Mononuclear cell (primary cell): ENCODE results near the gene GLIS1. TPM values are rescaled to one million over a fixed set of nuclear protein-coding genes. Genes with fewer than 3 reads are reported as not detected.

ENCODE experiments used
- H3K27me3 ChIP-seq: 2 replicates; pipeline ENCODE4 v1.6.0; 2011; ENCODE audit warnings: low read length, control low read depth; ENCODE audit not compliant: insufficient read depth
- H3K4me1 ChIP-seq: 2 replicates; pipeline ENCODE4 v1.5.1; 2011; ENCODE audit warnings: mild to moderate bottlenecking, low read length, control low read depth; ENCODE audit not compliant: insufficient read depth
- H3K4me3 ChIP-seq: 2 replicates; pipeline ENCODE4 v1.5.1; 2011; ENCODE audit warnings: mild to moderate bottlenecking, low read length, moderate library complexity
- H3K9me3 ChIP-seq: 2 replicates; pipeline ENCODE4 v1.5.1; 2011; ENCODE audit warnings: low read depth, mild to moderate bottlenecking, control low read depth, low read length
- total RNA-seq: library from RNA; depleted of rRNA; stranded (reverse); fragments of >200 nt; gene quantifications from one replicate; pipeline ENCODE4 v1.2.3, GENCODE V29; 2012

Gene GLIS1
- total RNA-seq, 1 donor: not detected

DNA sequence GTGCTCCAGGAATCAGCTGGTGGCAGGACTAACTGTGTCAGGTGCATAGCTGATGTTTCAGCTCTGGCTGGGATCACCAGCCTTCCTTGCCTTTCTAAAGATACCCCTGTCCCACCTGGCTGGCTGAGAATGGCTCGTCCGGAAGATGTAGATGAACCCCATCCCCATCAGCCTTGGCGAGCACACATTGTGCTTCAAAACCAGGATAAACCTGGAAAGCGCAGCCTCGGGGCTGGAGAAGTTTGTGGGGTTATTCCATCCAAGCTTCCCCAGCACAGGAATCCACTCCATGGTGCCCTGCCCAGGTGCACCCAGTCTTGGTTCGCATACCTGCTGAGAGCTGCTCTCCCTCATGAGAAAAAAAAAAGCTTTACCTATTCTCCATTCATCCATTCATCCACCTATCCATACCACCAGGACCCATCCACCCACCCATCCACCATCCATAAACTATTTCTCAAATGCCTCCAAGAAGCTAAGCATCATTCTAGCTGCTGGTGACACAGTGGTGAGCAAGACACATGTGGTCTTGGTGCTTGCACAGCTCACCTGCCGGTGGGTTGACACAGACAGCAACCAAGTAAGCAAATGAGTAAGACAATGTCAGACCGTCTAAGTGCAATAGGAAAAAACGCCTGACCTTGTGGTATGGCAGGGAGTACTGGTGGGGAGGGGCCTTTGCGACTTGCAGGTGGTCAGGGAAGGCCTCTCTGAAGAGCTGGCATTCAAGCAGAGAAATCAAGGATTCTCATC is 185.8 kb downstream of the GLIS1 start:
- Histone ChIP-seq H3K27me3 (no peaks in the 10 kb centered on the region), H3K4me3 (no peak overlapping the region), H3K9me3 (no peaks in the 10 kb centered on the region)

DNA sequence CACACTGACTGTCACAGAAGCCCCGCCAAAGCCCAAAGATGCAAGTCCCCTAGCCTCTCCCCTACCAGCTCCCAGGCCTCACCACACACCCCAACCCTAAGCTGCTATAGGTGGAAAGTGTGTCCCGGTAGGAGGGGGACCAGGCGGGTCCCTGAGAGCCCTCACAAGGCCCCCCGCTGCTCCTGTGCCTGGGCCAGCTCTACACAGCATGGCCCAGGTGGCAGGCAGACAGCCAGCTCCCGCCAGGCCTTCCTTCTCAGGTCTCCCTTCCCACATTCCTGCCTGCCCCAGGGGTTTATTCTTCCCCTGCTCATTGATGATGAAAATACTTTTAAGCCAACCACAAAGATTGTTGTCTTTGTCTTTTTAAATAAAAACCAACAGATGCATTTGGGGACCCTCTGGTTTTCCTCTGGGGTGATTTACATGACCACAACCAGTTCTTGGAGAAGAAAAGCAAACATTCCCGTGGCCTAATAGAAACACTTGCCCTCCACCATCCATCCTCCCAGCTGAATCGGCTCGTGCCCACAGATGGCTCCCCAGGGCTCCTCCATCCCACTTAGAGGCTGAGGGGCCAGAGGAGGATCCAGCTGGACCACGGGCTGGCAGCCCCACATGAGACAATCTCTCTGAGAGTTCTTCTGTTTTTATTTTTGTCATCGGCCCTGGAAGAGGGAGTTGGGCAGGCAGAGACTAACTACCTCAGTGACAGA is 186.7 kb downstream of the GLIS1 start:
- no peaks in the 10 kb centered on the region for H3K27me3 ChIP-seq
- no peaks in the 10 kb centered on the region for H3K4me1 ChIP-seq
- H3K9me3 ChIP-seq: no peaks in the 10 kb centered on the region
- H3K4me3 ChIP-seq: no peak overlapping the region

More for the DNA sequence above, 185.8 kb downstream of the GLIS1 start:
- H3K4me1 ChIP-seq: no peaks in the 10 kb centered on the region

DNA sequence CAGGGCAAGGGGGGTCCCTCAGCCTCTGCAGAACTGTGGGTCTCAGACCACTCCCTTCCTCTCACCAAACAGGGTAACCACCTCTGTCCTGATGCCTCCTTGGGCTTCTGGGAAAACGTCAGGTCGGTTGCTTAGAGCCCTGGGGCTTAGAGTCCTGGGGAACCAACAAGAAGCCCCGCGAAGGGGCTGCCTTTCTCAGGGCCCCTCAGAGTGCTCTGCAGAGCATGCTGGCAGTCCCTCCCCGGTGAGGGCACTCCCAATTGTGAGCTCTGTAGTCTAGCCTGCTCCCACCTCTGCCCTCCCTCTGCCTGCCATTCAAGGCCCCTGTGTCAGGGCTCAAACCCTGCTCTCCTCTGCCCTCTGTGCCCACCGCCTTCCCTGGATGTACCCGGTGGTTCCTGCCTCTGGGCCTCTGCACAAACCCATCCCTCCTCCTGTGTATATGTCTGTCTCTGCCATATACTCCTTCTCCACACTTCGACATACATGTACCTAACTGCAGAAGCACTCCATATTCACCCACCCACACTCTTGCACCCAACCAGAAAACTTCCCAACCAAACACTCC is 187.5 kb downstream of the GLIS1 start:
- no peaks in the 10 kb centered on the region for H3K4me1 ChIP-seq
- H3K9me3 ChIP-seq: no peaks in the 10 kb centered on the region
- no peak overlapping the region for H3K4me3 ChIP-seq
- H3K27me3 ChIP-seq: no peaks in the 10 kb centered on the region

DNA sequence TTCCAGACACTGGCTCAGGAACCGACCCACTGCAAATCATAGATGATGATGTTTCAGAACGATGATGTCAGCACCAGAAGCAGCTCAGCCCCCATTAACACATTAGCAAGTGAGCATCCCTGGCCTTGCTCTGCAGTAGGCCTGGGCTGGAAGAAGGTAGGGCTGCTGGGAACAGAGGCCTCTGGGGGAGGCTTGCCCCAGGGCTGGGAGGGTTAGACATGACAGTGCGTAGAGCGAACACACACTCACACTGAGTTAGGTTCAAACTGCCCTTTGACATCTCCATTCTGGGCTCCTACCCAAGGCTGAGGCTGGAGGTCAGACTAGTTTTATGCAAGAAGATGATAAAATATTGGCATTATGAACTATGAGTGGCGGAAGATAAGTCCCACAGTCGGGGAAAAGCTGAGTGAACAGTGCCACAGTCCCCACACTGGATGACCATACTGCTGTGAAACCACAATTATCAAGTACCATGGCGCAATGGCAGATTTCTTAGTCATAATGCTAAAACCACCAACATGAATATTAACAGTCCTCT is 188.7 kb downstream of the GLIS1 start:
- no peaks in the 10 kb centered on the region for H3K9me3 ChIP-seq
- H3K4me3 ChIP-seq: no peak overlapping the region
- no peaks in the 10 kb centered on the region for H3K27me3 ChIP-seq
- no peaks in the 10 kb centered on the region for H3K4me1 ChIP-seq

DNA sequence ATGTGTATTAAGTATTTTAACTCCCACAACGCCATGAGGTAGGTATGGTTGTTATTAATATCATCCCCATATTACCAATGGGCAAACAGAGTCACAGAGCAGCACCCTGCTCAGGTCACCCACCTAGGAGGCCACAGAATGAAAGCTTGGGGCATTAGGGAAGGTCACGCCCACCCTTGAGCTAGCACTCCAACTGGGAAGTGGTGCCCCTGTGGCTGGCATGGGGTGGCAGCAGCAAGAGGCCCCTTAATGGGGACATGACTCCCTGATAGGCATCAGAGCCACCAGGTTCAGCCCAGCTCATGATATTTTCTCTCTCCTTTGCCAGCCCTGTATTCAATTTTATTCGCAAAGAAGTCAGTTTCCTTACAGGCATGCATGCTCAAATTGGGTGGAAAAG is 189.2 kb downstream of the GLIS1 start:
- H3K4me1 ChIP-seq: no peaks in the 10 kb centered on the region

DNA sequence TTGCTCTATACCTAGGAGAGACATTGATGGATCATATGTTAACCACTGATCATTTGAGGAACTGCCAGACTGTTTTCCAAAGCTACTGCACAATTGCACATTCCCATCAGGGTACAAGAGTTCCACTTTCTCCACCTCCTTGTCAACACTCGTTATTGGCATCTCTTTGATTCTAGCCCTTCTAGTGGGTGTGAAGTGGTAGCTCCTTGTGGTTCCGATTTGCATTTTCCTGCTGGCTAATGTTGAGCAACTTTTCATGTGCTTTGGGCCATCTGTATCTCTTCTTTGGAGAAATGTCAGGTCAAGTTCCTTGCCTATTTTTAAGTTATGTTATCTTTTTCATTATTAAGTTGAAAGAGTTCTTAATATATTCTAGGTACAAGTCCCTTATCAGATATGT is 189.7 kb downstream of the GLIS1 start:
- H3K27me3 ChIP-seq: no peaks in the 10 kb centered on the region
- no peaks in the 10 kb centered on the region for H3K9me3 ChIP-seq
- no peaks in the 10 kb centered on the region for H3K4me1 ChIP-seq
- no peak overlapping the region for H3K4me3 ChIP-seq

More for the DNA sequence above, 189.2 kb downstream of the GLIS1 start:
- H3K27me3 ChIP-seq: no peaks in the 10 kb centered on the region
- H3K9me3 ChIP-seq: no peaks in the 10 kb centered on the region
- no peak overlapping the region for H3K4me3 ChIP-seq

DNA sequence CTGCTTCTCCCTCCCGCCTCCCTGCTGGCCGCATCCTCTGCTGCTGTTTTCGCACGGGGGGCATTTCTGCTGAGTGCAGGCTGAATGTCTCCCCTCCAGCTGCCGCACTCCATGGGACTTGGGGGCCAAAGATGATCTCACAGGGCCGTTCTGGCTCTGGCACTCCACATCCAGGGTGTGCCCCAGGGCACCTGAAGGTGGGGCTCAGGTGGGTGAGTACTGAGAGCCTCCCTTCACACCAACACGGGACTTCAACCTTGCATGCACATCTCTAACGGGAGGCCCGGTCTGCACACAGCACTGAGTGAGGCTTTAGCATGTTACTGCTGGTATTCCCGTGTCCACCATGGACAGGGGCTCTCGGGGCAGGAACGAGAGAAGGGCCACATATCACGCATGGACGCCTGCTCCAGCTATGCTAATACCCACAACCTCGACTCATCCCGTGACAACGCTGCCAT is 190.9 kb downstream of the GLIS1 start:
- Histone ChIP-seq H3K4me1 (no peaks in the 10 kb centered on the region), H3K4me3 (no peak overlapping the region), H3K27me3 (no peaks in the 10 kb centered on the region), H3K9me3 (no peaks in the 10 kb centered on the region)

DNA sequence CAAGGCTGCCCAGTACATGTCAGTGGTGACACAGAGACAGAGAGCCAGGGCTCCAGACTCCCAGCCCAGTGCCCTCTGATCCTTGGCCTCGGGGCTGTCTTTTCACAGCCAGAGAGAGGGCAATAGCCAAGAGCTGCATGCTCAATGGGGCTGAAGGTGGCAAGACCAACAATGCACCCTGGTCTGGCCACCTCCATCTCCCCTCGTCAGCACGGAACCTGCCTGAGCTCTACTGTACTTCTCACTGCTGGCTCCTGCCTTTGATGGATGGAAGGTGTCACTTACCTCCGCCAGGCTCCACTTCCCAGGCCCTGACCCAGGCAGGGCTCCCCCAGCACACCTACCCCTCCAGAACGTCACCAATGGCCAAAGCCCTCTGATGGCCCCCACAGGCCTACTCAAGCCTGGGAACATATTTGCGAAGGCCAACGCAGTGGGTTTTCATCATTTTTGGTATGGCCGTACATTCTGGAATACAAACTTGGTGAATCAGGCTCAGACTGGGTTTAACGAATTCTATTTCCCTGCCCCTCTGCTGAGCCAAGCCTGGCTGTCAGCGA is 191.7 kb downstream of the GLIS1 start:
- Histone ChIP-seq H3K9me3 (no peaks in the 10 kb centered on the region), H3K4me3 (no peak overlapping the region), H3K27me3 (no peaks in the 10 kb centered on the region), H3K4me1 (no peaks in the 10 kb centered on the region)

DNA sequence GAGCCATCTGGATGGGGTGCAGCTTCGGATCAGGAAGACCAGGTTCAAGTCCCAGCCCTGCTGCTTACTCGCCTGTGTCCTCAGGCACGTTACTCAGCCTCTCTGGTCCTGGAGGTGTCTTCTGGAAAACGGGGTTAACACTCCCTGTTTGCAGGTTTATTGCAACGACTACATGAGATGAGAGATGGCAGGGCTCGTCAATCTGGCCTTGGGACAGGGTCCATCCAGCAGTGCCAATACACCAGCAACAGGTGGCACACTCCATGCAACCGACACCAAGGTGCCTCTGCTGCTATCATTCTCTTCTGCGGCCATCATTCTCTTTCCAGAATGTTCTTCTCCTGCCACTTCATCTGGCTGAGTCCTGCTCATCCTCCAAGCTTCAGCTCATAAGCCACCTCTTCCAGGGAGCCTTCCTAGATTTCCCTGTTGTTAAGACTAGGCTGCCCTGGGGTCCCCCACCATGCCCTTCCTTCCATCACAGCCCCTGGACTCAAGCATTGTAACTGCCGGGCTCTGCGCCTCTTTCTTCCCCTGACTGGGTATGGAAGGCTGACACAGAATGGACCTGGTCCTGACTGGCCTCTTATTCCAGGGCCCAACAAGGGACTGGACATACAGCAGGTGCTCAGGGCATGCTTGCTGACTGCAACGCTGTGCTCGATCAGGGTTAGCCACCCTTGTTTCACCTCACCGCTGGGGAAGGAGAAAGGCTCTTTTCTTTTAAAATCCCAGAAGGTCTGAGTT is 192.4 kb downstream of the GLIS1 start:
- Histone ChIP-seq H3K4me1 (no peaks in the 10 kb centered on the region), H3K4me3 (no peak overlapping the region), H3K27me3 (no peaks in the 10 kb centered on the region), H3K9me3 (no peaks in the 10 kb centered on the region)

DNA sequence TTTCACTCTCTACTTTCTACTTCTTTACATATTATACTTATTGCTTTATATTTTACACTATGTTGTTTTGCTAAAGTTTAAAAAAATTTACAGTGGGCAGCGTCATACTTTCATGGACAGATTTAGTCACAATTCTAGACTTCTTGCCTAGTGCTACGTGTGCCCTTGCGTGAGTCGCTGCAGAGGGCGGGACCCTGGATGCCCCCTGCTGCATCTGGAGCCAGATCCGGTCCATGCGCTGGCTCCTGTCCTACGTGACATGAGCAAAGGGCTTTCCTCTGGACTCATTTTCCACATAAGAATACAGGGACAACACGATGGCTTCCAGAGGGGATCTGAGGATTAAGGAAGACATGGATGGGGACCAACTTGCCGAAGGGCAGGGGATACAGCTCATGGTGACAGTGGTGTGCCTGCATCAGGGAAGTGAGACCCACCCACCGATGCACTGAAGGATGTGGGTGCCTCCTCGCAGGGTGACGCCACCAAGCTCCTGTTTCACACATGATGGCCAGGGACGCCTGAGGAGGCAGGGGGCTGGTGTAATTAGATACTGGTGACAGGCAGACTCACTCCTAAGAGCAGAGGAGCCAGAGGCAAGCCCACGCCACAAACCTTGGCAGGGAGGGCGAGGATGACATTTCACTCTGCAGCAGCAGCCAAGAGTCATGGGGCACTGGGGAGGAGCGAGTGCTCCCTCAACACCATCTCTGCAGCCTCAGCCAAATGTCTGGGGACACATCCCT is 193.1 kb downstream of the GLIS1 start:
- Histone ChIP-seq H3K27me3 (no peaks in the 10 kb centered on the region), H3K9me3 (no peaks in the 10 kb centered on the region), H3K4me3 (no peak overlapping the region), H3K4me1 (no peaks in the 10 kb centered on the region)

DNA sequence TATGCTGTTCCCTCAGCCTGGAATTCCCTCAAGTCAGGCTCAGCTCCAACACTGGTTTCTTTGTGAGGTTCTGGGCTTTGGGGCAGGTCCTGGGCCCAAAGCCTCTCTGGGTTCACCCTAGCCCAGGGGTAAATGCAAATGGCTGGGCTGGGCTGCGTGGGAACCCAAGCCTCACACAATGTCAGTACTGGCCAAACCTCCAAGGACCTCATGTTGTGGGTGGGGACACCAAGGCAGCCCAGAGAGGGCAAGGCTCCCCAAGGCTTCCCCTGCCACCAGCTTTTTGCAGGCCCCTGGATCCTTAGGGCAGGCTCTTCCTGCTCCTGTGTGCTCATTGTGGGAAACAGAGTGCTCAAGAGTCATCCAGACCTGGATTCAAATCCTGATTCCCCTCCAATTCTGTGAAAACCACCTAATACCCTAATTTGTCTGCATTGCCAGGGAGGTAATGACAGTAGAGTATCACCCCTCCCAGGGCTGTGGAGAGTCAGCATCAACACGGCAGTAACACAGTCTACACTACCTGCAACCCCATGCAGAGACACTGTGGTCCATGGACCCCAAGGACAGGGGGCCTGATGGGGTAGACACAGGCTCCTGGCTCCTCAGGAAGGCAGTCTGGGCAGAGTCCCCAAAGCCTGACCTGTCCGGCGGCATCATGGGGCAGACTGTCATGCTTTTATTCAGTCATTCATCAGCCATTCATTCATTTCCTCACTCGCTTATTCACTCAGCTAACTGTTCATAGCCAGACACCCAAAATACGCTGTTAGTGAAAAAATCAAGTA is 194.0 kb downstream of the GLIS1 start:
- H3K4me3 ChIP-seq: no peak overlapping the region
- no peaks in the 10 kb centered on the region for H3K27me3 ChIP-seq
- no peaks in the 10 kb centered on the region for H3K9me3 ChIP-seq
- H3K4me1 ChIP-seq: no peaks in the 10 kb centered on the region

DNA sequence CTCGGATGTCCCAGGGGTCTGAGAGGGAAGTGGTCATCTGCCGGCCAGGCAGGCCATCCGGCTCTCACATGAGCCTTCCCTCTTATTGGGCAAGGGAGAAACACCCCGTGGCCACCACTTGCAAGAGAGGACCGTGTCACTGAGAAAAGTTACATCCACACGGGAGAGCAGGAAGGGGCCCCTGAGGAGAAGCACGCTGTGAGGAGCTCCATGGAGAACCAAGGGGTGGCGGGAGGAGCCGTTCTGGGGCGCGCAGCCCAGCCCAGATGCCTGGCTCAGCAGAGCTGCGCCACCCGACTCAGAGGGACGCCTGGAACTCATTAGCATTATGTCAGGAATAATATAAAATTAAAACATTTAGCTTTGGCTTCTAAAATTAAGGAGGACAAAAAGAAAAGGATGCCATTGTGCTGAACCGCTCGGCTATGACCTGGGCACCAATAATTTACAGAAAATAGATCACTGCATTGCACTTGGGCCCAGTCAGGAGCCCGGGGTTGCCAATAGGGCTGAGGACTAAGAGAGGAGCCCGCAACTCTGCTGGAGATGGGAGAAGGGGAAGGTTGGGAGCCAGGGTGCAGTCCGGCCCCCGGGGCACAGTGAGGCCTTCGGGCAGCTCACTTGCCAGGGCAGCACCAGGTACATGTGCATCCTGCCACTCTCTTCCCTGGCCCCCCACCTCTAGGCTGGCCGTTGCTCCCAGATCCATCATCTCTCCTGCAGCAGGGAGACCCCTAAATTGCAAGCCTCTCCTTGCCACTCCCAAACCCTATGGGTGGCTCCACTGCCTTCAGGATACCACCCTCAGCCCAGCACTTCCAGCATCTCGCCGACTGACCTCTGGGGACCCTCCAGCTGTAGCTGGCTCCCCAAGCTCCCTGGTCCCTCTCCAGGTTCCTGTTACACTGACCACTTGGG is 194.9 kb downstream of the GLIS1 start:
- Histone ChIP-seq H3K4me1 (no peaks in the 10 kb centered on the region), H3K9me3 (no peaks in the 10 kb centered on the region)

More for the DNA sequence above, 194.9 kb downstream of the GLIS1 start:
- no peak overlapping the region for H3K4me3 ChIP-seq
- H3K27me3 ChIP-seq: no peaks in the 10 kb centered on the region
